Glutamatergic neuron (in vitro differentiated cells): ENCODE data around the gene INPP4B. TPM values are rescaled to one million over a fixed set of nuclear protein-coding genes. Genes with fewer than 3 reads are reported as not detected.

Experiments used
- DNase-seq: peaks from one replicate; pipeline ENCODE4 v3.0.0; 2022
- H3K27ac Mint-ChIP-seq: one replicate; pipeline ENCODE4 v1.8.0; 2020; ENCODE audit warnings: mild to moderate bottlenecking, mixed read lengths, inconsistent platforms; ENCODE audit not compliant: unreplicated experiment
- H3K27me3 Mint-ChIP-seq: one replicate; pipeline ENCODE4 v1.8.0; 2020; ENCODE audit warnings: mild to moderate bottlenecking, moderate library complexity, mixed read lengths, inconsistent platforms; ENCODE audit not compliant: unreplicated experiment
- H3K36me3 Mint-ChIP-seq: one replicate; pipeline ENCODE4 v1.8.0; 2020; ENCODE audit warnings: mild to moderate bottlenecking, mixed read lengths, inconsistent platforms; ENCODE audit not compliant: unreplicated experiment
- H3K4me1 Mint-ChIP-seq: one replicate; pipeline ENCODE4 v1.8.0; 2020; ENCODE audit warnings: mild to moderate bottlenecking, low read depth, mixed read lengths, inconsistent platforms; ENCODE audit not compliant: unreplicated experiment
- H3K4me3 Mint-ChIP-seq: one replicate; pipeline ENCODE4 v1.8.0; 2020; ENCODE audit warnings: mild to moderate bottlenecking, mixed read lengths, inconsistent platforms; ENCODE audit not compliant: unreplicated experiment
- H3K9me3 Mint-ChIP-seq: one replicate; pipeline ENCODE4 v1.8.0; 2020; ENCODE audit warnings: mild to moderate bottlenecking, moderate library complexity, mixed read lengths, inconsistent platforms; ENCODE audit not compliant: unreplicated experiment
- CTCF ChIP-seq: fragments of 200-600 bp; sonication (generic); IDR thresholded peaks from one replicate; pipeline ENCODE4 v1.5.0; 2021; ENCODE audit not compliant: partially characterized antibody, unreplicated experiment
- total RNA-seq: library from RNA; stranded (reverse); fragmentation: NEBNext Ultra II Directional; extraction: Animal tissue kit (Norgen Biotek cat#: 25700); gene quantifications from one replicate; pipeline ENCODE4 v1.2.1, GENCODE V29; 2021; ENCODE audit not compliant: unreplicated experiment

INPP4B gene
- total RNA-seq, 1 donor from 2014 or later = 2.4 TPM

- no peak for DNase-seq
- no peaks in the 10 kb centered on the region for H3K4me1 Mint-ChIP-seq
- no peak for TF ChIP-seq CTCF
Measured at GRCh38 chr4:142743121-142743825, 102.8 kb downstream of the INPP4B start.

GRCh38 chr4:142741995-142742394 lies 104.1 kb downstream of the INPP4B start:
- no peak for TF ChIP-seq CTCF
- no peaks in the 10 kb centered on the region for H3K4me1 Mint-ChIP-seq
- no peaks in the 10 kb centered on the region for H3K9me3 Mint-ChIP-seq
- H3K27me3 Mint-ChIP-seq = no peaks in the 10 kb centered on the region
- H3K36me3 Mint-ChIP-seq = peaks cover 5% of the 10 kb centered on the region
- no peak for DNase-seq
- no peak overlapping the region for H3K27ac Mint-ChIP-seq
- no peak overlapping the region for H3K4me3 Mint-ChIP-seq

More at GRCh38 chr4:142743121-142743825, 102.8 kb downstream of the INPP4B start:
- no peak overlapping the region for H3K4me3 Mint-ChIP-seq
- no peaks in the 10 kb centered on the region for H3K27me3 Mint-ChIP-seq
- H3K9me3 Mint-ChIP-seq = no peaks in the 10 kb centered on the region
- no peak overlapping the region for H3K27ac Mint-ChIP-seq
- H3K36me3 Mint-ChIP-seq = peaks cover 5% of the 10 kb centered on the region

- H3K36me3 Mint-ChIP-seq = no peaks in the 10 kb centered on the region
- no peak overlapping the region for H3K4me3 Mint-ChIP-seq
- H3K27ac Mint-ChIP-seq = no peak overlapping the region
- peaks cover 3% of the 10 kb centered on the region for H3K9me3 Mint-ChIP-seq
- no peaks in the 10 kb centered on the region for H3K4me1 Mint-ChIP-seq
- H3K27me3 Mint-ChIP-seq = peaks cover 2% of the 10 kb centered on the region
- no peak for DNase-seq
- no peak for TF ChIP-seq CTCF
Measured at GRCh38 chr4:142728233-142728632, 117.9 kb downstream of the INPP4B start.

GRCh38 chr4:142727149-142727548 lies 119.0 kb downstream of the INPP4B start:
- DNase-seq = no peak
- H3K27ac Mint-ChIP-seq = no peak overlapping the region
- peaks cover 3% of the 10 kb centered on the region for H3K9me3 Mint-ChIP-seq
- H3K36me3 Mint-ChIP-seq = no peaks in the 10 kb centered on the region
- no peak overlapping the region for H3K4me3 Mint-ChIP-seq
- TF ChIP-seq CTCF = no peak
- H3K27me3 Mint-ChIP-seq = peaks cover 2% of the 10 kb centered on the region
- H3K4me1 Mint-ChIP-seq = no peaks in the 10 kb centered on the region

- H3K4me1 Mint-ChIP-seq = no peaks in the 10 kb centered on the region
- peaks cover 3% of the 10 kb centered on the region for H3K9me3 Mint-ChIP-seq
- DNase-seq = no peak
- H3K27me3 Mint-ChIP-seq = peaks cover 2% of the 10 kb centered on the region
- no peak overlapping the region for H3K27ac Mint-ChIP-seq
- H3K36me3 Mint-ChIP-seq = no peaks in the 10 kb centered on the region
- no peak overlapping the region for H3K4me3 Mint-ChIP-seq
- TF ChIP-seq CTCF = no peak
Measured at GRCh38 chr4:142725886-142726285, 120.2 kb downstream of the INPP4B start.
